K562 (cell line): ENCODE data around the gene MFAP3. TPM values are rescaled to one million over a fixed set of nuclear protein-coding genes. Genes with fewer than 3 reads are reported as not detected.

Experiments used
- GATAD2B ChIP-seq: fragments of 450-650 bp; IDR thresholded peaks from 2 replicates; pipeline ENCODE4 v1.6.1; 2017; ENCODE audit warnings: mild to moderate bottlenecking, borderline replicate concordance
- HDAC3 ChIP-seq: fragments of 450-650 bp; IDR thresholded peaks from 2 replicates; pipeline ENCODE4 v1.6.1; 2018; ENCODE audit warnings: borderline replicate concordance, mild to moderate bottlenecking, moderate library complexity; ENCODE audit not compliant: partially characterized antibody
- HMGN3 ChIP-seq: IDR thresholded peaks from 2 replicates; pipeline ENCODE4 v1.6.1; 2011; ENCODE audit warnings: borderline replicate concordance, low read depth, mild to moderate bottlenecking, mixed read lengths, low read length; ENCODE audit not compliant: insufficient read length; ENCODE audit errors: extremely low read depth
- MGA ChIP-seq: fragments of 450-650 bp; IDR thresholded peaks from 2 replicates; pipeline ENCODE4 v1.6.1; 2016; ENCODE audit warnings: mild to moderate bottlenecking, moderate library complexity
- XRCC3 ChIP-seq: fragments of 450-650 bp; IDR thresholded peaks from 2 replicates; pipeline ENCODE4 v1.6.1; 2017; ENCODE audit warnings: mild to moderate bottlenecking, moderate library complexity
- ZNF512 ChIP-seq: IDR thresholded peaks from 2 replicates; pipeline ENCODE4 v1.6.1; 2016; ENCODE audit warnings: missing genetic modification characterization, missing compliant biosample characterization
- polyA plus RNA-seq, 8 experiments: library from polyadenylated mRNA; depleted of rRNA in 4 of 8; stranded (reverse) in 5 of 8; unstranded in 3 of 8; fragments of >200 nt; fragmentation: Nextera tagmentation in 2 of 8; fragmentation: Illumina TruSeq in 1 of 8; extraction: Ambion mirVana in 2 of 8; extraction: Trizol in 1 of 8; gene quantifications; 2 replicates each; pipeline versions ENCODE4 v1.2.1 to v1.2.3, GENCODE V29; 2011 to 2014; ENCODE audit warnings: inconsistent platforms in 1 of 8, missing spikeins in 1 of 8
- total RNA-seq, 7 experiments: library from RNA; depleted of rRNA in 6 of 7; stranded (reverse); fragments of >200 nt in 6 of 7; fragmentation: Illumina TruSeq in 2 of 7; extraction: Trizol in 2 of 7; gene quantifications; 2 replicates each; pipeline versions ENCODE4 v1.2.1 to v1.2.3, GENCODE V29; 2011 to 2021; ENCODE audit warnings: low replicate concordance in 1 of 7

MFAP3 gene
- total and polyA plus RNA-seq, 9 of the 15 experiments (the other 6 are each of a cell fraction or from before 2014, with no cell fraction given) = 9.5 to 39.1 (median 20.7) TPM

- TF ChIP-seq MGA = peak; percentile 85
- no peak for TF ChIP-seq HDAC3
- TF ChIP-seq XRCC3 = no peak
- TF ChIP-seq ZNF512 (tag) = no peak
- peak; percentile 76 for TF ChIP-seq HMGN3
- TF ChIP-seq GATAD2B = no peak
Measured at GRCh38 chr5:154038707-154039457, at the start of gene MFAP3, which contains the start of gene FAM114A2 (continued).
